CD4-positive, alpha-beta T cell treated with Interleukin-10 for 1 hour (primary cell): ENCODE measurements around the gene CHMP5.

Experiments
- DNase-seq: peaks from one replicate; pipeline ENCODE4 v3.0.0-alpha.2; 2020

The CHMP5 gene

DNA sequence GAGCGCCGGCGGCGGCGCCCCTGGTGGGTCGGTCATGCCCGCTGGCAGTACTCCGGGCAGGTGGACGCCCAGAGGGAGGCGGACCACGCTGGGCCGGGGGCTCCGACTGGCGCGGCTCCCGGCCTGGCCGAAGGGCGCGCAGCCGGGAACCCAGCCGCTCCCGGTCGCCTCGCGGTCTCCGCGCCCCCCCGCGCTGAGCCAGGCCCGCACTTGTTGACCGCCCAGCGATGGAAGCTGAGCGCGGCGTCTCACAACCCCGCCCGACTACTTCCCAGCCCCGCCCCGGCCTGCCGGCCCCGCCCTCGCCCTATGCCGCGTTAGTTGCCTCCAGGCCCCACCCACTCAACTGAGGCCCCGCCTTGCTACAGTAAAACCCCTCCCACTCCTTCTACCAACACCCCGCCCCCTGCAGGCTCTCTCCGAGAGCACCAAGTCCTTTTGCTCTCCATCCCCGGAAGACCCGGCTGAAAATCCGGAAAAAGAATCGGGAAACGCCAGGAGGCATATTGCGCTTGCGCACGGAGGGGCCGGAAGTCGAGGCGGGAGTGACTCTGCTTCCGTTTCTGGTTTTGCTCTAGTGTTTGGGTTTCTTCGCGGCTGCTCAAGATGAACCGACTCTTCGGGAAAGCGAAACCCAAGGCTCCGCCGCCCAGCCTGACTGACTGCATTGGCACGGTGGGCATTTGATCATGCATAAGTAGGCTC is at the start of gene CHMP5, which contains the start of gene BAG1:
TSS of gene CHMP5 (plus strand) at position 577 of the 705 bp plus-strand sequence. CDS start at position 607, 30 bp downstream.
TSS of gene BAG1 (minus strand) at position 236 of the 705 bp plus-strand sequence.
- peak; percentile 100 for DNase-seq

DNA sequence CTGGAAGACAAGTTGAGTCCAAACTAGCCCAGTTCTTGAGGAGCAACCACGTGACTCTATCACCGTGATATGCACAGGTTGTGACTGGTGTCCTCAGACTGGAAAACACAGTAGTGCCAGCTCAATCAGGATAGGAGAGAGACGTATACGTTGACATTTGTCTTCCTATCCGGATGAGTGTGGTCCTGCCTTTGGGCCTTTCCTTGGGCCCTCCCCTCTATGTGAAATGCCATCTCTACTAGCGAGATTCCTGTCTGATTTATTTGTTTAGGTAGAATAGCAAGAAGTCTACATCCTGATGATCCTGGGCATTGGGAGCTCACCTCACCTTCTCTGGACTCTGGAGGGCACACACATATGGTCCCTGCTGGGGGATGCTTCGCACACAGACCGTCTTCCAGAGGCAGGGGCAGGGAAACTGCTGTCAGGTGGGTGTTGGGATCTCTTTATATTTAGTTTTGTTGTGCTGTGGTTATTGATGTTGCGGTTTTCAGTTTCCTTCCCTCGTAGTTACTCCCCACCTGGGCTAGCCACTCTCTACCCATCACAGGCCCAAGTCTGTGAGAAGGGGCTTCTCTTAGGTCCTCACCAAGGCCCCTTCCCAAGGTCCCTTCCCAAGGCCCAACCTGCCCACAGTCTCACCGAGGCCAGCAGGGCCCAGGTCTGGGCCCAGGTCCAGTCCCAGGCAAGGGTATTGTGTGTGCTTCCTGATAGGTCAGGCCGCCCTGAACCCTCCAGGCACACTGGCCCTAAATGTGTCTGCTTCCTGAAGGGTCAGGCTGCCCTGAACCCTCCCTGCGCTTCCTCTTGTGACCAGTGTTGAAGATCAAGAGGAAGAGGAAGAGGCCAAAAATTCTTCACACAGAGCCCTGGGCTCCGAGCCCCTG is 43.9 kb upstream of the CHMP5 start:
- no peak for DNase-seq

DNA sequence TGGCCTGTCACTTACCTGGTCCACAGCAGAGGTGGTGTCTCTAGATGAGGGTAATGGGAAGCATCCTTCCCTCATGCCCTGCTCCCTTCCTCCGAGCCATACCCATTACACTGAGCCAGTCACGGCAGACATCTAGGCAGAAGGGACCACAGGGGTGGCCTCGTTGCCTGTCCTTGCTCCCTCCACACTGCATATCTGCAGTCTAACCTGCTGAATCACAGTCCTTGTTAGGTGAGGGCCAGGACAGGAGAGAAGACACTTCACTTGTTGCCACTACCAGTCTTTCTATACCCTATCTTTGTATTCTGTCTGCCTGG is 43.3 kb upstream of the CHMP5 start:
- no peak for DNase-seq

- no peak for DNase-seq
Observed at GRCh38 chr9:33222031-33222430, 42.8 kb upstream of the CHMP5 start.

DNA sequence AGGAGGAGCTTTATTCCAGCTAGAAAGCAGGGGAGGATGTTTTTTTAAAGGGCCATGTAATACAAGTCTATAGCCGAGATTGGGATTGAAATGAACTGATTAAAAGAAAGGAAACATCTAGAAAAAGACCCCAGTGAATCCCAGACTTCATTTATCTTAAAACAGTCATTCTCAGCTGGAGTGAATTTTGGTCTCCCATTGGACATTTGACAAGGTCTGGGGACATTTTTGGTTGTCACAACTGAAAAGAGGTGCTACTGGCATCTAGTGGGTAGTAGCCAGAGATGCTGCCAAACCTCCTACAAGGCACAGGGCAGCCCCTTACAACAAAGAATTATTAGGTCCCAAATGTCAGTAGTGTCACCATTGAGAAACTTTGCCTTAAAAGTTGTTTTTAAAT is 41.2 kb upstream of the CHMP5 start:
- DNase-seq = no peak

DNA sequence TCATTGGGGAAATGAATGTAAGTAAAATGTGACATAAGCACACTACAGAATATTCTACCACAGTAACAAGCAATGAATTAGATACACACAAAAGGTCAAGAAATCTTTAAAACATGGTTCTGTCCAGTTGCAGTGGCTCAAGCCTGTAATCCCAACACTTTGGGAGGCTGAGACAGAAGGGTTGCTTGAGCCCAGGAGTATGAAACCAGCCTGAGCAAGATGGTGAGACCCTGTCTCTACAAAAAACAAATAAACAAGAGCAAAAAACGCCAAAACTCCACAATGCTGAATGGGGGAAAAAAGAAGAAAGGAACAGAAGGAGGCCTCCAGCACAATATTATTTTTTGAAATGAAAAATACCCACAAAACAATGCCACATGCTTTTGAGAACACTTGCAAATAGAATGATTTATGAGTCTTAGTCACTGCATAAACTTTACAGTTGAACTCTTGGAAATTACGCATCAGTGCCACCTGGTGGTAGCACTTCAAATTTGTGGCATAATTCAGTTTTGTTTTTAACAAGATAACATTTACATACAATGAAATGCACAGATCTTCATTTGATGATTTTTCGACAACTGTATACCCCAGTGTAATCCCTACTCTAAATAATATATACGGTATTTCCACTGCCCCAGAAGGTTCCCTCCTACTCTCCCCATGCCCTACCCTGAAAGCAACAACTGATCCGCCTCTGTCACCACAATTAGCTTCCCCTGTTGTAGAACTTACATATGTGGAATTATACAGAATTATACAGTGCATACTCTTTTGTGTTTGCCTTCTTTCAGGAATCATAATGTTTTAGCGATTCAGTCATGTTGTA is 39.3 kb upstream of the CHMP5 start:
- peak; percentile 82 for DNase-seq

- DNase-seq = no peak
Observed at GRCh38 chr9:33227008-33227398, 37.8 kb upstream of the CHMP5 start.

DNA sequence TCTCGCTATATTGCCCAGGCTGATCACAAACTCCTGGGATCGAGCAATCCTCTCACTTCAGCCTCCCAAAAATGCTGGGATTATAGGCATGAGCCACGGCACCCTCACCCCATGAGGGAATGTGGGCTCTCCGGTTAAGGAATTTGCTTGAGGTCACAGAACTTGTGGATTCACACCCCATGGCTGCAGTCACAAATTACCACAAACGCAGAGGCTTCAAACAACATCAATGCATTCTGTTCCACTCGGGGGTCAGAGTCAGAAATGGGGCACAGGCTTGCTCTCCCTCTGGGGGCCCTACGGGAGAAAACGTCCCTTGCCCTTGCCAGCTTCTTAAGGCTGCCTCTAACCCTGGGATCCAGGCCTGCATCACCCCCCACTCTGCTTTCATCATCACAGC is 37.1 kb upstream of the CHMP5 start:
- DNase-seq = no peak

GRCh38 chr9:33228606-33229005 is 36.2 kb upstream of the CHMP5 start:
- DNase-seq = no peak

GRCh38 chr9:33229359-33230114 is 35.3 kb upstream of the CHMP5 start:
- DNase-seq = no peak

- DNase-seq = no peak
Observed at GRCh38 chr9:33230756-33231622, 33.9 kb upstream of the CHMP5 start.

DNA sequence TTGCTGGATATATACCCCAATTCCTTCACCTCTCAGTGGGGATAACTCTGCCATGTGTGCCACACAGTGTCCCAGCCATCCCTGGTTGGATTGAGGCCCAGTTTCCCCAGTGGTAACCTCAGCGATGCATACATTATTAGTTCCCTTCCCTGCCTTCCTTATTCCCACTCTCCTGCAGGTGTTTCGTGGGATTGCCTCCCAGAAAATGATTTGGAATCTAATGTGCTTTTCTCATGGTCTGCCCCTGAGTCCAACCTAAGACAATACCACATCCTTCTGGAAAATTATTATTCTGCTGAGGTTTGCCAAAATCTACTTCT is 33.3 kb upstream of the CHMP5 start:
- no peak for DNase-seq

- no peak for DNase-seq
Observed at GRCh38 chr9:33232815-33233214, 32.0 kb upstream of the CHMP5 start.

GRCh38 chr9:33233626-33234342 is 31.1 kb upstream of the CHMP5 start:
- no peak for DNase-seq

- DNase-seq = no peak
Observed at GRCh38 chr9:33234511-33235467, 30.1 kb upstream of the CHMP5 start.

GRCh38 chr9:33236571-33236970 is 28.3 kb upstream of the CHMP5 start:
- no peak for DNase-seq

DNA sequence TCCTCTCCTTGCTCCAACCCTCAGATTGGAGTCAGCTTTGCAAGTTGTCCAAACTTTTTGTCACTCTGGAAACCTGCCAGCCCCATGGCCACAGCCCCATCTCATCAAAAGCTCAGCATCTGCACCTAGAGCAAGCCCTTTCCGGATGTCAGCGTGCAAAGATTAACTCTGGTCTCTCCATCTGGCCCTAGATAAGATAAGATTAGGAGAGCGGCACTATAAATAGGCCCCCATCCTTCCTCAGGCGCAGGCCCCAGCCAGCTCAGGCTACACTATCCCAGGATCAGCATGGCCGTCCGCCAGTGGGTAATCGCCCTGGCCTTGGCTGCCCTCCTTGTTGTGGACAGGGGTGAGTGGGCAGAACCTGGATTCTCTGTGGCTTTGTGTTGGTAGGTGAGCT is 24.9 kb upstream of the CHMP5 start, which contains the start of gene SPINK4:
TSS of gene SPINK4 (plus strand) at position 247 of the 400 bp plus-strand sequence. CDS start at position 289, 42 bp downstream.
- no peak for DNase-seq

DNA sequence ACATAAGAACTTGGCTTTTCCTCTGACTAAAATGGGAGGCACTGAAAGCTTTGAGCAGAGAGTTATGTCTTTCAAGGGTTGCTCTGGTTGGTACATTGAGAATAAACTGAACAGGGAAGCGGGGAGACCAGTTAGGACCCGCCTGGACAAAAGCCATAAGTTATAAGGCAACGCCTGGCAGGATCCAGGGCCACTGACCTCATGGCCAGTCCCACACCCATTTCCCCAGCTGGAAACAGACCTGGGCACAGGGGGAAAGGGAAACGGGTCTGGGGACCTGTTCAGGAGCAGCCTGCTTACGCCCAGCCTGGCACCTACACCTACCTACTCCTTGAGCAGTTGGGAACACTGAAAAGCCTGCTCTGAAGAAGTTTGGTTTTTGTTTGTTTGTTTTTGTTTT is 23.6 kb upstream of the CHMP5 start:
- no peak for DNase-seq

GRCh38 chr9:33242609-33243134 is 22.2 kb upstream of the CHMP5 start:
- DNase-seq = no peak
